GM18526 (cell line): Measurements from ENCODE around the gene IFNGR1.

Experiments
- POLR2A ChIP-seq: IDR thresholded peaks from 3 replicates; pipeline ENCODE4 v1.6.1; 2011; ENCODE audit not compliant: insufficient read length; ENCODE audit errors: extremely low read depth

IFNGR1 gene

GRCh38 chr6:137223370-137224131 is 4.4 kb upstream of the IFNGR1 start:
- no peak for TF ChIP-seq POLR2A

DNA sequence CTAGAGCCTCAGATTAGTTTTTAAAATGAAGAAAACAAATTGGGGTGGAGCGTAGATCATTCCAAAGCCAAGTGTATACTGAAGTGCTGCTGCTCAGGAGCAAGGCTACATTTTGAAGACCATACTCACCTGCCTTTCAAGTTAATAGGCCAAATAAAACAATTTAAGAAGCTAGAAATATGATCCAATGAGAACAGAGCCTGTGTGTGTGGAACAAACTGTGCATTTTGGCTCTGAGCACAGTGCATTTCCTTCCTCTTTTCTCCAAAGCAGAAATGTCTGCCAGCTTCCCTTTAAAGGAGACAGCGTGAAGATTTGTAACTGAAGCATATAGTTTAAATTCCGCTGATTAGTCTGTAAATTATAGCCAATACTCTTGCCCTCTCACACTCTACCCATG is 3.2 kb upstream of the IFNGR1 start:
- no peak for TF ChIP-seq POLR2A

DNA sequence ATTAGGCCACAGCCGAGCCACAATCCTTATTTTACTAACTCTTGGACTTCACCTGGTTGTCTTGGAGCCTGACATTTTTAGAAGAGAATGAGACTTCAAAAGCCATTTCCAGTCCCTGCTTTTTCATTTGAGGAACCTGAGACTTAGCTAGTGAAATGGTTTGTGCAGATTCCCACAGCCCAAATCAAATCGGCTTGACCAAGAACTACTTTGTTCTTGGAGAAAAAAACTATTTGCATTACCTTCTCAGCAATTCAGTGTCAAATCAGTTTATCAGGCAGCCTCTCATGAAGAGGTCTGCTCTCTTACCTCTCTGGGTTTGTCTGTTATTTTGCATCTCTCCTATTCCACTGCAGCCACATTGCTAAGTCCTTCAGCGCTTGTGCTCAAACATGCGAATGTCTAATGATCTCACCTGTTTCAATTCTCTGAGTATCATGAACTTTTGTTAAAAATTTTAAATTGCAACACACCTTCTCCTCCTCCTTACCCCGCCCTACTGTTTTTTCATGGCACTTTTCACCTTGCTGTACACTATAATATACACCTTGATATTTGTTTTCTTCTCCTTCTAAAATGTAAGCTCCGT is 573 bp upstream of the IFNGR1 start:
- no peak for TF ChIP-seq POLR2A

DNA sequence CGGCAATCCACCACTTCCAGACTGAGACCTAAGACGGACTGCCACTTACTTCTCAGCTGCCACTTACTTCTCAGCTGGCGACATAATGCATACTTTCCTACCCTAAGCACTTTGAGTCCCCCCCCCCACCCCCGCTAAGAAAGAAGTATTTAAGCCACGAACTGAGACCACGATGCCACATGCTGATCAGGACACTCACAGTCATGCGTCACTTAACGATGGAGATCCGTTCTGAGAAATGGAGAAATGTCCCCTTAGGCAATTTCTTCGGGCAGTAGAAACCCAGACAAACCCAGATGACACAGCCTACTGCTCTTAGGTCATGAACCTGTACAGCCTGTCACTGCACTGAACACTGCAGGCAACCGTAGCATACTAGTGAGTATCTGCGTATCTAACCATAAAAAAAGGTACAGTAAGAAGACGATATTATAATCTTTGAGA is 690 bp downstream of the IFNGR1 start:
- no peak for TF ChIP-seq POLR2A

DNA sequence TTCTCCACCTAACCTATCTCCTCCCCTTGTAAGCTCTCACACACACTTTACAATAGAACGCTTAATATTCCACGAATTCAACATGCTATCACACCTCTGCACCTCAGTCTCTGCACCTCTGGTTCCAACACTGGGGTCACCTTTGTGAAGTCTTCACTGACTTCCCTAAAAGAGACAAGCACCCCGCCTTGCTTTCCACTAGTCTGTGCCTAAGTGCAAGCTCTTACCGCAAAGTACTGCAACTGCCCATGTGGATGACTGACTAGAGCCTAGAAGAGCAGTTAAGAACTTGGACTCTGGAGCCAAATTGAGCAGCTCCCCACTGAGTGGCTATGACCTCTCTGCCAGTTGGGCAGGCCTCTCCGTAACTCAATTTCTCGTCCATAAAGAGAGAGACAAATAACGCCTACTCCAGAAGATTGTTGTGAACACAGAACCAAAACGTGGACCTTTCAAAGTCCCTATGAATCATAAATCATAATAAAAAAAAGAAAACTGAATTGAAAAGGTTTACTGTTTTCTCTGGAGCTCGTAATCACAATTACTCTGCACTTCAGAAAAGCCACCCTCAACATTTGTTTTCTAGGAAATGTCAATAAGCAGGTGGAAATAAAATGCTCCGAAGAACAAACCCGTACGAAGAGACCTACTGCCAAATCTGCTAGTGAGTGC is 1.2 kb downstream of the IFNGR1 start:
- TF ChIP-seq POLR2A: no peak

DNA sequence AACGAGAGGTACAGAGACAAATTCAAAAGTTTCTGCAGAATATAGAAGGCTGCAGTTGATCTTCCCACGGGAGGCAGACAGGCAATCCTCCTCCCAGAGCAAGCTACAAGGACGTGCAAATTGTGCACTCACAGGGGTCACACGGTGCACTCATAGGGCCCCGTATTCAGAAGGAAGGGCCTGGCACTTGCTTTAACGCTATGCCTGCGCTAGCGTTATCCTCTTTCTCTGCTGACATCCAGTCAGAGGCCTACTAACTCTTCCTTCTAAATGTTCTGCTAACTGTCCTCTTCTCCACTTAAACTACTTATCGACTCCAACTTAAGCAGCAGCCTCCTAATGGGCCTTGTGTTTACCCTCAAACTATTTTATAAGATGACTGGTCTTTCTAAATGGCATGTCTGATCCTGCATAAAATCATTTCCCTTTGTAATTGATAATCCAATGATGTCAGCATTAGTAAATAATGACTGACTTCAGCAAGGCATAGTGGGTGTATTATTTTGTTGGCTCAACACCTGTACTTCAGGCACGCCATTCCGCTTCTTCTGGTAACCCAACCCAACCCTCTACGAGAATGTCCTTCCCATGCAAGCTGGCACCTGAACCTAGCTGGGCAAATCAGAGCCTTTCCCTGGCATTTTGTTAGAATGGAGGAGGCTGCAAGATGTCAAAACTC is 2.2 kb downstream of the IFNGR1 start:
- no peak for TF ChIP-seq POLR2A

- TF ChIP-seq POLR2A: no peak
Observed at GRCh38 chr6:137216106-137216505, 3.1 kb downstream of the IFNGR1 start.

- no peak for TF ChIP-seq POLR2A
Observed at GRCh38 chr6:137214931-137215330, 4.3 kb downstream of the IFNGR1 start.

- TF ChIP-seq POLR2A: no peak
Observed at GRCh38 chr6:137213813-137214212, 5.4 kb downstream of the IFNGR1 start.

- no peak for TF ChIP-seq POLR2A
Observed at GRCh38 chr6:137213331-137213740, 5.8 kb downstream of the IFNGR1 start.

- TF ChIP-seq POLR2A: no peak
Observed at GRCh38 chr6:137211910-137212309, 7.3 kb downstream of the IFNGR1 start.

DNA sequence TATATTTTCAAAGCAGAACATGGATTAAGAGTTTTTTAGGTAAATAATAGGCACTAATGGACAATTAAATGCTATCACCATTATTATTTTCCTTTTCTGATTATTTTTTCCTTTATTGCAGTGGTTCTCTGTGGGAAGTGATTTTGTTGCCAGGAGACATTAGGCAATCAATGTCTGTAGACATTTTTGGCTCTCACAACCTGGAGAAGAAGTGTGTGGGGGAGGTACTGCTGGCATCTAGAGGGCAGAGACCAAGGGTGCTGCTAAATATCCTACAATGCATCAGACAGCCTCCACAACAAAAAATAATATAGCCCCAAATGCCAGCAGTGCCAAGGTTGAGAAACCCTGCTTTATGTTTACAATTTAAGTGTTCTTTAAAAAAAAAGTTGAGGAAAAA is 8.3 kb downstream of the IFNGR1 start:
- TF ChIP-seq POLR2A: no peak

GRCh38 chr6:137208279-137208678 is 10.9 kb downstream of the IFNGR1 start:
- no peak for TF ChIP-seq POLR2A

- TF ChIP-seq POLR2A: no peak
Observed at GRCh38 chr6:137206577-137206976, 12.6 kb downstream of the IFNGR1 start.

DNA sequence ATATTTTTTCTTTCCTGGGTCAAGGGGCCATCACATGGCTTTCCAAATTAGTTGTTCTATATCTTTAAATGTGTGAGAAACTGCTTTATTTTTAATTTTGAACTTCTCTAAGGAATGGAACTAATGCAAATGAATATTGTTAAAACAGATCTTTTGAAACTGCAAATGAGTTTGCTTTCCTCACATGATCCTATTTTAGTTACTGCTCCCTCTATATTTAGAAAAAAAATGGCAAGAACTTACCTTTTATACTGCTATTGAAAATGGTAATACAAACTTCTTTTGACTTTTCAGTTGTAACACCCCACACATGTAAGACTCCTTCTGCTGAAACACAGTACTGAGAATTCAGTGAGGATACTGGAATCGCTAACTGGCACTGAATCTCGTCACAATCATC is 15.9 kb downstream of the IFNGR1 start:
- TF ChIP-seq POLR2A: no peak

GRCh38 chr6:137202078-137202477 is 17.1 kb downstream of the IFNGR1 start:
- TF ChIP-seq POLR2A: no peak
